HG03060 (cell line): ENCODE results near the gene SHOC2.
"Not testable (repeated sequence)": the region's sequence is repeated elsewhere in the genome, so short reads cannot be mapped to it uniquely, and the experiment has no call there.

Source experiments
- ATAC-seq: cut with Tn5 transposase; IDR thresholded peaks from one replicate; pipeline ENCODE4 v1.9.1; 2021; ENCODE audit warnings: low read depth, moderate number of reproducible peaks; ENCODE audit not compliant: unreplicated experiment

The SHOC2 gene

DNA sequence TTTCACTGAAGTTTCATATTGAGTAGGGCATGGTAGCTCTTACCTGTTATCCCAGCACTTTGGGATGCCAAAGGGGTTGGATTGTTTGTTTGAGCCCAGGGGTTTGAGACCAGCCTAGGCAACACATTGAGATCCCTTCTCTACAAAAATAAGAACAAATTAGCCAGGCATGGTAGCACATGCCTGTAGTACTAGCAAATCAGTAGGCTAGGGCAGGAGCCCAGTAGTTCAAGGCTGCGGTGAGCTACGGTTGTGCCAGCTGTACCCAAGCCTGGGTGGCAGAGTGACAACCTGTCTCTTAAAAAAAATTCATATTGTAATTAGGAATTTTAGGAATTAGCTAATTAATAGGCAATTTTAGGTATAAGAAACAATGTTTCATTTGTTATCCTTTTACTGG lies 18.4 kb upstream of the SHOC2 start:
- no peak for ATAC-seq

DNA sequence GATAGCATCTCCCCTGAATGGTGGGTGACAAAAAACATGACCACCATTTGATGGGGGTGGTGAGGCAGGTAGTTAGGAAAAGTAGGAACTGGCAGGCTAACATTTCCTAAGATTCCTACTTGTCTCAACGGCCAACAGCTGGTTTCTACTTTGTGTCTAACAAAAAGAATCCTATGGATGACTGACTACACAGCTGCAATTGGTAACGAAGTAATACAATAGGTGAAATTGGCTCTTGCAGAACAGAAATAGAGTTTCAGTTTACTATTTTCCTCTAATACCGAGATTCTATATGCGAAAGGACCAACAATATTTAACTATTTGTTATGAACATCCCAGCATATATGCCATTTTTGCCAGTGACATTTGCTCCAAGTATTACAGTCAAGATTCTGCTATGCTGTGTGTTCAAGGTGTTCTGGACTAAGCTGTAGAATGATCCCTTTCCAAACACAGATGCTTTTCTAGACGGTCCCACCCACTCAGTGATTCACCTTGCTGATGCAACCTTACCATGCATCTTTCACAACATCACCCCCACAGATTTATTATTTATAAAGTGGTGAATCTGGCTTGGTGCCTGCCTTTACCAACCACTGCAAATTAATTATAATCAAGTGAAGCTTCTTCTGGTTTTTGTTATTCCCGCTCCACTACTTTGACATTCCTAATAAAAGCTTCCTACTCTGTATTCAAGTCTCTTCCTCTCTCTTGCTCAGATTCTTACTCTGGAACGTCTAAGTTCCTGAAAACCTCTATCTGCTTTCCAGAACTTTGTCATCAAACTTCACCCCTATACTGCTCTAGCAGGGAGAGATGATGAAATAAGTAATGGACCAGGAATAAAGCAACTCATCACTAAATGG lies 17.2 kb upstream of the SHOC2 start:
- ATAC-seq: no peak

DNA sequence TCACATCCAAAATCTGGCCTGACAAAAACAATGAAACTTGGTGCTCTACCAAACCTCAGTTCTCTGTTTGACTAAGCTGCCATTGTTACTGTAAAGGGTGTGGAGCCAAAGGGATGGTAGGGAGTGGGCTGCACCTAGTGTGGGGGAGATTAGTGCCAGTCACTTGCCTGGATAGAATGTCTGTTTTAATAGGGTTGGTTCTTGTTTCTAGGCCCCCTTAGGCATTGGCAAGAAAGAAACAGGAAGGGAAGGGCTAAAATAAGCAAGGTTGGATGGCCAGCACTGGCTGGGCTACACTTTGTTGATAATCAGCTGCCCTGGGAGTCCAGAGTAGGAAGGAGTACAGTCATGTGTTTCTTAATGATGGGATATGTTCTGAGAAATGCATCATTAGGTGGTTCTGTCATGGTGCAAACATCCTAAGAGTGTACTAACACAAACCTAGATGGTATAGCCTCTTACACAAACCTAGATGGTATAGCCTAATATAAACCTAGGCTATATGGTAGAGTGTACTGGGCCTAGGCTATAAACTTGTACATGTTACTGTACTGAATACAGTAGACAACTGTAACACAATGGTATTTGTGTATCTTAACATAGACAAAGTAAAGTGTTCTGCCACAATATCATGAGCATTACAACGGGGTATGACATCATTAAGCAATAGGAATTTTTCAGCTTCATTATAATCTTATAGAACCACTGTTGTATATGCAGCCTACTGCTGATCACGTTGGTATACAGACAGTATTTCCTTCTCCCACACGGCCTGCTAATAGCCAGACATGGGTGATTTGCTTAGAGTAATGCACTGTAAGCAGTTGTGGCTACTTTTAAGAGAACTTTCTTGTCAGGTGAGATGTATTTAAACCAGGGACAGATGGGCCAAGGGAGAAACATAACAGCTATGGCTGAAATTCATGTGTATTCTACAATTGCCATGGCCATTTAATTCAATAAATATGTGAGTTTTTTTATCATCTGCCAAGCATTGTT lies 15.8 kb upstream of the SHOC2 start:
- no peak for ATAC-seq

DNA sequence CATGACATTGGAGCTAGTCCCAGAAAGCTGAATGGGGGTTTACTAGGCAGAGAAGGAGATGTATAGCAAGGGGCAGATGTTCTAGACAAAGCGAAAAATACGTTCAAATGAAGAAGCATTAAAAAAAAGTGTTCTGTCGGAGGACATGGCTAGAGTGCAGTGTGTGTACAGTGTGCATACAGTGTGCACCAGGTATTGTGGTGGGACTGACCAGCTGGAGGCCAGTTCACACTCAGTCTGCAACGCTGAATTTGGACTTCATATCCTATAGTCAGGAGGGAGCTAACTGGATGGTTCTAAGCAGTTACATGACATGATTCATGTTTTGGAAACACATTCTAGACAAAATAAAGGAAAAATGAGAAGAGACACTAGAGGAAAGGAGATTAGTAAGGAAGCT lies 9.3 kb upstream of the SHOC2 start:
- no peak for ATAC-seq

DNA sequence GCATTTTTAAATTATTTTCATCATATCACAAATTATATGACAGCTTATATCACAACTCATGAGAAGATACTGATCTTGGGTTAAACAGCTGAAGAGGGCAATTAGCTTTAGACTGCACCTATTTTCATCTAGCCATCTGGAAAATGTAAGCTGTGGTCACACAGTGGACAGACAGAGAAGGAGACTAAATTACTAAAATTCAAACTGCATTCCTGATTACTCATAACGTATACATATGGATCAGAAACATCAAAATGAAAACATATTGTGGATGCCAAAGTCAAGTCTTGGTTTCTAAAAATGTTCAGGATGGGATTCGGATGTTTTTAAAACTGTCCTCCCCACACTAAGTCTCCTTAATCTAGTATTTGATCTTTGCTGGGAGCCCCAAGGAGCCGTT lies 7.0 kb upstream of the SHOC2 start:
- no peak for ATAC-seq

DNA sequence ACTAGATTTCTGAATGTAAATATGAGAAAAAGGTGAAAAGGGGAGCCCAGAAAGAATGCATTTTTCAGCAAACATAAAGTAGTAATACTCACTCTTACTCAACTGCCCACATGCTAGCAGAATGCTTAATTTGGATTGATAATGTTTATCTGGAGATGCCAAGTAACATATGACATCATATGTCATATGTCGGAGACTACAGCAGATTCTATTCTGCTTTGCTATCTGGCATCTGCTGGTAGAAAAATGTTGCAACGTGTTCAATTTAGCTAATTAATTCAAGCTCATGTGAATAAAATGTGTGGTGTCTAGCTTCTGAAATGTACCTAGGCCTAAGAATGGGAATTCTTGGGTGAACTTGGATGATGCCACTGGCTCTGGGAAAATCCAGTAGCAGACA lies 5.0 kb upstream of the SHOC2 start:
- no peak for ATAC-seq

DNA sequence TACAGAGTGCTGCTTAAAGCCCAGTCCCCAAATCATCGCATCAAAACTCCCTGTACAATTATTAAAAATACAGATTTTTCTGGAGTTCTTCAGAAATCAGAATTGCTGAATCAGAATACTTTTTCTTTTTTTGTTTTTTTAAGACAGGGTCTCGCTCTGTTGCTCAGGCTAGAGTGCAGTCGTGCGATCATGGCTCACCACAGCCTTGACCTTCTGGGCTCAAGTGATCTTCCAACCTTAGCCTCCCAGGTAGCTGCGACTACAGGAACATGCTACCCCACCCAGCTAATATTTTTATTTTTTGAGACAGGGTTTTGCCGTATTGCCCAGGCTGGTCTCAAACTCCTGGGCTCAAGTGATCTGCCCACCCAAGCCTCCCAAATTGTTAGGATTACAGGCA lies 4.4 kb upstream of the SHOC2 start:
- no peak for ATAC-seq

DNA sequence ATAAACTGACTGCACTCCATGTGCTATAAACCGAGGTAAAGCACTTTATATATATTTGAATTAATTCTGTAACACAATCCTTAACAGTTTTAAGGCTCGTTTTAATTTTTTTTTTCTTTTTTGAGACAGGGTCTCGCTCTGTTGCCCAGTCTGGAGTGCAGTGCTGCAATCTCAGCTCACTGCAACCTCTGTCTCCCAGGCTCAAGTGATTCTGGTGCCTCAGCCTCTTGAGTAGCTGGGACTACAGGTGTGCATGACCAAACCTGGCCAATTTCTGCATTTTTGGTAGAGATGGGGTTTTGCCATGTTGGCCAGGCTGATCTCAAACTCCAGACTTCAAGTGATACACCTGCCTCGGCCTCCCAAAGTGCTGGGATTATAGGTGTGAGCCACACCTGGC lies 3.8 kb upstream of the SHOC2 start:
- ATAC-seq: not testable (repeated sequence)

DNA sequence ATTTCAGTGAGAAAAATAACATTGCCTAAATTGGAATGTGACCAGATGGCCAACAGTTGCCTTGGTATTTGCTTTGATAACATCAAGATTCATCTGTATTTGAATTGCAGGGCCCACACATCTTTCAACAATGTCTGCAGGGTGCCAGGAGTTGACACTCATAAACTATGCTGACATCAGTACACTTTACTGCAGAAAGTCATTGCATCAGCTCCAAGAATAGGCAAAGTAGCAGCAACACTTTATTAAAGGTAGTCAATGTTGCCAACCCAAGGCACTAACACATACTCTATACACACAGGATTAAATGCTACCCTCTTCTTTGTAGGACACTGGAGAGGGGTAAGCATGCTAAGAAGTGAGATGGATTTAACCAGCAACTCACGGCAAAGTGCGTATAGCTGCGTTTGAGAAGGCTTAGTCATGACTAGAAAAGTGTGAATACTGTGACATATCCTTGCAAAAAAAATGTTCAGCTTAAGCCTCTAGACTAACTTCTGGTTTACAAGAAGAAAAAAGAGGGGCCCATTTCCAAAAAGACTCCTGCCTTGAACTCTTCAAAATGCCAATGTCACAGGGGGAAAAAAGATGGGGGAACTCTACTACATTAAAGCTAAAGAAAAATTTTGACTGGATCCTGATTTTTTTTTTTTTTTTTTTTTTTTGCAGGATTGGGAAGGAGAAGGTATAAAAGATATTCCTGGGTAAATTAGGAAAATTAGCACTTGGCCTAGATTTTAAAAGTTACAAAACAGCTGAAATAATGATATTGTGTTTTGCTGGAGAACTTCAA lies 2.7 kb upstream of the SHOC2 start:
- ATAC-seq: no peak

DNA sequence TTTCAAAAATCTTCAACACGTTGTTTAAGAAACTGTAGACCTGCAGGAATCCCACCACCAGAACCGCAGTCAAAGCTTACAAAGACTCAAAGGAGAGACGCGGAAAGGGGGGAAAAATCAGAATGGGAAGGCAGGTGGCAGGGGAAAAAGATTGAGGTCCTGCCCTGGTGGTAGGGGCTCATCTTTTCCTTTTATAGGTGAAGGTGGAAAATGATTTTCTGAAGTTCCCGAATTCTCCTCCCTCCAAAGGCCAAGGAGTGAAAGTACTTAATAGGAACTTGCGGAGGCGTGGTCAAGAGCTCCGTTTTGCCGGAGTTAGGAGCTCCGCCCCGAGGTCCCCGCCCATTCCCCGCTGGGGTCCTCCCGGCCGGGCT lies 1.1 kb upstream of the SHOC2 start:
- ATAC-seq: peak; percentile 20

DNA sequence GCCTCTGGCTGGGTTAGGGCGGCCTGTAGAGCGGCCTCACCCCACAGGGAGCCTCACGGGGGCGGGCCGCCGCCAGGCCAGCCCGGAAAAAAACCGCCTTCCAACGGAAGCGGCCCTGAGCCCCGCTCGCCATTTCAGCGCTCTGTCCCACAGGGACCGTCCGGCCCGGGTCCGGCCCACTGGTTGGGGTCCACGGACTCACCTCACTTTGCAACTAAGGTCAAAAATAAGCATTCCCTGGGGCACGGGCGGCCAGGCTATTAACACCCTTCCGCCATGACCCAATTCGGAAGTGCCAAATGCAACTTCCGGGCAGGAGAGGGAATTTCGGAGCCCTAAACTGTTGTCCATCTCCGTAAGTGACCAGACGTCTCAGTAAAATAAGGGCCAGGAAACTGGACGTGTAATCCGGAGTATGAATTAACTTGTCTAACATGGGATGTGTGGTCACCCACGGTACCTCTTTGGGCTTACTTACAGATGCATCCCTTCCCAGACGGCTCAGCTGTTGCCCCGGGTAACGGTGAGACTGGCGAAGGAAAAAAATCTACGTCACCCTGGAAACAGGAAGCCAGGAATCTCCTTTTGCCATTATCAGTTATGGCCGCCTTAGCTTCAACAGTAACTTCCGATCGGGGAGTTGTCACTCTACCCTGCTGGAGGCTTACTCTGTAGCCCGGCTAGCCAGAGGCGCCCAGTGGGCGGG lies 608 bp upstream of the SHOC2 start, which contains the start of gene BBIP1:
BBIP1 (minus strand) TSS at position 538 of the 706 bp plus-strand sequence. CDS start 1,023 bp downstream, outside the sequence.
- peak; percentile 71 for ATAC-seq

DNA sequence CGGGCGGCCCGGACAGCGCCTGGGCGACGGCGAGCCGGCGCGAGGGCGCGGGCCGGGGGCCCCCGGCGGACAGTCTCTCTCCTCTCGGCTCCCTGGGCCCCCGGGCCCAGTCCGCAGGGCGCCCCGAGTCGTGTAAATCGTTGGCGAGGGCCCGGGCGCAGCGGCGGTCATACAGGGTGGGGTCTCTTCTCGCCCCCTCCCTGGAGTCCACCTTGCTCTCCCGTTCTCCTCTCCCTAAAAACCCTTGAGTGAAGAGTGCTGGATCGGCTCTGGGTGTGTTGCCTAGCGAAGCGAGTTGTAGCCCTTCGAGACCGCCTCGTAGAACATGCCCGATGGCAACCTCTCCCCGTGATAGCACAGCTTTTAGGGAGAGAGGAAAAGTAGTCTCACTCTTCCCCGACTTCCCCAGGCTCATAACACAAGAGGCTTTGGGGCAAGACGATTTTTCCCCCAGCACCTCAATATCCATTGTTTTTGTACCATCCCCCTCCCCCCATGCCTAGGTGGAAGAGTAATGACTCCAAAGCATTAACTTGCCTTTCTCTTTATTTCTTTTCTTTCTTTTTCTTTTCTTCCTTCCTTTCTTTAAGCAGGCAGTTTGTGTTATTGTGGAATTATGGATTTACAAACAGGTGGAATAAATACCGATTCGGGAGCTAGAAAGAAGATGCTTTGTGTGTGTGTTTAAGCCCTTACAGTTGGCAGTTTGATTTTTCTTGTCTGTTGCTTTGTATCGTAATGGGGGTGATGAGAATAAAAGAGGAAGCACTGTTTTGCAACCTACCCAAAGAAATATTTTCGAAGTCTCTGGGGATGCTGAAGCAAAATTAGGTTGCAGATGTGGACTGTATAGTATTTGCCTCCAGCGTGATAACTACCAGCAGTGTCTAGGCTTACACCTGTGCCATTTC lies 822 bp downstream of the SHOC2 start:
- peak; percentile 33 for ATAC-seq

DNA sequence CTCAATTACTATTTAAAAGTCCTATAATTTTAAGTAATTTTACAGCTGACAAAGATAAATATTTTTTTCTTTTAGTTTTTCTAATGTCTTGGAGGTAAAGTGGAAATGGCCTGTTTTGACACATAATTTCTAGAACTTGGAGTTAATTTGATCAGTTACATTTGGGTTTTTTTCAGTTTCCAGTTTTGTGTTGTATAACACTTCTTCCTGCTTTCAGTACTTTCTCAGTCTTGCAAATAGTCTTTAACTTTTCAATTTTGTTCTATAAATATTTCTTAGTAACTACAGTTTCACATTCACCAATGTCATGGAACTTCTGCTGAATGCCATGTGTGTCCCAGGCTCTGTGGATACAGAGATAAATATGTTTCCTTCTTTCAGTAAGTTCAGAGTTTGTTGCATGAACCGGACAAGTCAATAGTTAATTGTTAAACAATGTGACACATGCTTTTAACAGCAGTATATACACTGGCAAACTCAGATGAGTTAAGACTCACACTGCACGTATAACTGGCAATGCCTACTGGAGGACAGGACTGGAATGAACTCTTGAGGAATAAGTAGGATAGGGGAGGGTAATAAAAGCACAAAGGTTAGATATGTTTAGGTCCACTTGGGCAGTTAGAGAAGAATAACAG lies 4.6 kb downstream of the SHOC2 start:
- peak; percentile 21 for ATAC-seq

DNA sequence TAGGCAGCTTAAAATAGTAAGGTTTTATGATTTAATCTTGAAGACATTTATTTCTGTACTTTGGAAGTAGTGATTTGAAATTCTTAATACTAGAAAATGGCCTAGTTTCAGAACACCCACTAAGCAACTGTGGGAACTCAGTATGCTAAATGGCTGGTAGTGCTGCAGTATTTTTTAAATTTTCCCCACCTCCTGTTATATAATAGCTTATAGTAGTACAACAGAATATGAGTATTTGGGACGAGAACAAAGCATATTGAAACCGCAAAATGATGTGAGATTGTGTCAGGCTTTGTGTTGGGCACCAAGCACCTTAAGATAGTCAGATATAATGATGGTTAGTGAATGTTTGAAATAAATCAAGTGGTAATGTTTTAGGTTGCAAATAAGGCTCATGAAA lies 8.1 kb downstream of the SHOC2 start:
- ATAC-seq: no peak

DNA sequence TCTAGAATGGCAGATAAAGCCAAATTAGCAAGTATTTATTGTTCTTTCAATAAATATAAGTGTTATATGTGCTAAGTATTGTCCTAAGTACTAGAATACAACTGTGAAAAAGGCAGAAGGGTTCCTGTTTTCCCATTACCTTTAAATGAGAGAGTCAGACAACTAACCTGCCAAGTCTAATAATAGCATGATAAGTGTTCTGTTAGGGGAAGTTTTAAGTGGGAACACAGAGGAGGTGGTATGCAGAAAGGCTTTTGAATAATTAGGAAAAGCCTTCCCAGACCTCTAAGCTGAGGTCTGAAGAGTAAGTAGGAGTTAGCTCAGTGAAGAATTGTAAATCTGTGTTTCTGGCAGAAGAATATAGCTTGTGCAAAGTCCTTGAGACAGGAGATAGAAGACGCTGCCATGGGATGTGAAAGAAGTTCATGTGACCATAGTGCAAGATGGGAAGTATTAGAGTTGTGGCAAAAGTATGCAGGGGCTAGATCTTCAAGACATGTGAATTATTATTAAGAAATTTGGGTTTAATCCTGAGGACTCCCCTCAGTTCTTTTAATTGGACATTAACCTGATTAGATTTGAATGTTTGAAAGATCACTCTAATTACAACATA lies 12.5 kb downstream of the SHOC2 start:
- no peak for ATAC-seq

DNA sequence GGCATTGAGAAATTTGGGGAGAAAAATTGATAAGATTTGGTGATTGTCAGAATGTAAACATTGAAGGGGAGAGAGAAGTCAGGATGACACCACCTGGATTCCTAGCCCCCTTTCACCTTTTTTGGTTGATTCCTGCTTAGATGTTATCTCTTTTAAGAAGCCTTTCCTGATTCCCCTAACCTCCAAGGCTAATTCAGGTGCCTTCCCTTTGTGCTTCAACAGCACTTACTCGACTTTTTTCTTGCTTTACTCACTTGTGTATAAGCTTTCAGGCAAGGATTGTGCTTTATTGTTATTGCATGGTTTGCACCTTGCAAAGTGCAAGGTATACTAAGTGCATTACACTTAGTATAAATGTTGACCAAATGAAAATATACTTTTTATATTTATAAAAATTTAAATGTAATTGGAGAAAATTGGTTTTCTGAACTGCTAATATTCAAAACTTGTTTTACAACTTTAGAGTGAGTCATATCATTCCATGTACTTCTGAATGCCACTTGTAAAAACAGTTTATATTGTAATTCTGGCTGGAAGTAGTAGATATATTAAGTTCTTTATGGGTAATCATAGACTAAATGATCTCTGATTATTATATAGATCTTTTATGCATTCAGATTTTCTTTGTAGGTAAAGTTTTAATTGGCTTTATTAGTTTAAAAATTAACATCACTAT lies 13.2 kb downstream of the SHOC2 start:
- ATAC-seq: no peak

DNA sequence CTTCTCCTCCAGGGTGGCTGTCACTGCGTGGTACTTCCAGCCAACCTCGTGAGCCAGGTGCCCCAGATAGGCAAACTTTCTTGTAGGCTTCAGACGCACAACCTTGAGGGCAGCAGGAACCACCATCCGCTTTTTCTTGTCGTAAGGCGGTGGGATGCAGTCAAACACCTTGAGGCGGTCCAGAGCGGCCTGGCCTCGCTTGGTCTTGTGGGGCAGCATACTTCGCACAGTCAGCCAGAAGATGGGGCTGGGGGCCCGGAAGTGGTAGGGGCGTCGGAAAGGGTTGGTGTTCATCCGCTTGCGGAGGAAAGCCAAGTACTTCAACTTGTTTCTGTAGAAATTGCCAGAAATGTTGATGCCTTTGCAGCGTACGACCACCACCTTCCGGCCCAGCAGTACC lies 17.4 kb downstream of the SHOC2 start:
- no peak for ATAC-seq
